Astrocyte (in vitro differentiated cells and primary cell): ENCODE results near the gene ARHGAP26. TPM values are rescaled to one million over a fixed set of nuclear protein-coding genes. Genes with fewer than 3 reads are reported as not detected.

ENCODE experiments used
- DNase-seq: peaks from one replicate; pipeline ENCODE4 v3.0.0-alpha.2; 2010; ENCODE audit warnings: low read depth
- FAIRE-seq: peaks from 2 replicates; lab custom pipeline; 2011; peaks lifted over from hg19 to GRCh38; lab: Jason Lieb, UNC
- H2AFZ ChIP-seq: 2 replicates; pipeline ENCODE4 v1.6.0; 2012; ENCODE audit warnings: low read depth, low read length, inconsistent platforms
- H3K27ac ChIP-seq: 2 replicates; pipeline ENCODE4 v1.5.1; 2011; ENCODE audit warnings: low read depth, low read length, inconsistent platforms
- H3K27me3 ChIP-seq: 2 replicates; pipeline ENCODE4 v1.6.0; 2011; ENCODE audit warnings: low read length, inconsistent platforms; ENCODE audit not compliant: insufficient read depth
- H3K36me3 ChIP-seq: 2 replicates; pipeline ENCODE4 v1.5.1; 2011; ENCODE audit warnings: low read length, inconsistent platforms; ENCODE audit not compliant: insufficient read depth
- H3K4me1 ChIP-seq: 2 replicates; pipeline ENCODE4 v1.5.1; 2011; ENCODE audit warnings: low read length, inconsistent platforms; ENCODE audit not compliant: insufficient read depth
- H3K4me2 ChIP-seq: 2 replicates; pipeline ENCODE4 v1.6.0; 2012; ENCODE audit warnings: low read length, inconsistent platforms
- H3K4me3 ChIP-seq: 2 replicates; pipeline ENCODE4 v1.5.1; 2011; ENCODE audit warnings: low read depth, mild to moderate bottlenecking, low read length, inconsistent platforms; ENCODE audit not compliant: insufficient read depth
- H3K79me2 ChIP-seq: 2 replicates; pipeline ENCODE4 v1.6.0; 2012; ENCODE audit warnings: mild to moderate bottlenecking, low read length, inconsistent platforms; ENCODE audit not compliant: insufficient read depth
- H3K9ac ChIP-seq: 2 replicates; pipeline ENCODE4 v1.6.0; 2012; ENCODE audit warnings: mild to moderate bottlenecking, low read length, inconsistent platforms
- H3K9me3 ChIP-seq: 2 replicates; pipeline ENCODE4 v1.5.1; 2012; ENCODE audit warnings: low read depth, mild to moderate bottlenecking, low read length, inconsistent platforms; ENCODE audit not compliant: insufficient read depth
- H4K20me1 ChIP-seq: 2 replicates; pipeline ENCODE4 v1.6.0; 2012; ENCODE audit warnings: low read length, inconsistent platforms; ENCODE audit not compliant: insufficient read depth
- H3K27ac Mint-ChIP-seq: one replicate; pipeline ENCODE4 v1.8.0; 2021; ENCODE audit warnings: mild to moderate bottlenecking, mixed read lengths; ENCODE audit not compliant: unreplicated experiment
- H3K27me3 Mint-ChIP-seq: one replicate; pipeline ENCODE4 v1.8.0; 2021; ENCODE audit warnings: low read depth, mixed read lengths; ENCODE audit not compliant: unreplicated experiment
- H3K36me3 Mint-ChIP-seq: one replicate; pipeline ENCODE4 v1.8.0; 2021; ENCODE audit warnings: low read depth, mixed read lengths; ENCODE audit not compliant: unreplicated experiment
- H3K4me1 Mint-ChIP-seq: one replicate; pipeline ENCODE4 v1.8.0; 2021; ENCODE audit warnings: low read depth, mixed read lengths; ENCODE audit not compliant: unreplicated experiment
- H3K4me3 Mint-ChIP-seq: one replicate; pipeline ENCODE4 v1.8.0; 2021; ENCODE audit warnings: mild to moderate bottlenecking, moderate library complexity, mixed read lengths; ENCODE audit not compliant: unreplicated experiment
- H3K9me3 Mint-ChIP-seq: one replicate; pipeline ENCODE4 v1.8.0; 2021; ENCODE audit warnings: mild to moderate bottlenecking, mixed read lengths; ENCODE audit not compliant: unreplicated experiment
- CTCF ChIP-seq: IDR thresholded peaks from 2 replicates; pipeline ENCODE4 v1.5.1; 2011; ENCODE audit warnings: low read depth, mild to moderate bottlenecking, inconsistent platforms, low read length, moderate library complexity; ENCODE audit not compliant: insufficient read depth
- EZH2 ChIP-seq: IDR thresholded peaks from 2 replicates; pipeline ENCODE4 v1.6.1; 2012; ENCODE audit warnings: mild to moderate bottlenecking, low read length, inconsistent platforms; ENCODE audit not compliant: insufficient read depth
- total RNA-seq: library from RNA; stranded (reverse); gene quantifications from 2 replicates; pipeline ENCODE4 v1.2.1, GENCODE V29; 2021

ARHGAP26 gene
- total RNA-seq, 1 donor from 2014 or later = 5.6 TPM

GRCh38 chr5:143220748-143221251 is 450.6 kb downstream of the ARHGAP26 start:
- no peak overlapping the region for H3K4me3 ChIP-seq
- no peaks in the 10 kb centered on the region for H3K4me1 ChIP-seq
- H2AFZ ChIP-seq = no peak overlapping the region
- H3K27me3 ChIP-seq = no peaks in the 10 kb centered on the region
- no peaks in the 10 kb centered on the region for H3K79me2 ChIP-seq
- Mint-ChIP-seq H3K27ac (no peak overlapping the region), H3K27me3 (peaks cover 3% of the 10 kb centered on the region), H3K4me3 (no peak overlapping the region), H3K9me3 (peaks cover 3% of the 10 kb centered on the region), H3K4me1 (peaks cover 14% of the 10 kb centered on the region), H3K36me3 (peaks cover 2% of the 10 kb centered on the region)
- peak overlapping the region; percentile 19 for H3K4me2 ChIP-seq
- no peaks in the 10 kb centered on the region for H4K20me1 ChIP-seq
- no peaks in the 10 kb centered on the region for H3K36me3 ChIP-seq
- H3K9ac ChIP-seq = no peak overlapping the region
- no peaks in the 10 kb centered on the region for H3K9me3 ChIP-seq
- DNase-seq (no peak), FAIRE-seq (no peak)
- H3K27ac ChIP-seq = no peak overlapping the region
- TF ChIP-seq EZH2 (no peak), CTCF (no peak)

- H3K27ac ChIP-seq = no peak overlapping the region
- peaks cover 3% of the 10 kb centered on the region for H3K27me3 Mint-ChIP-seq
- H4K20me1 ChIP-seq = no peaks in the 10 kb centered on the region
- H3K9me3 ChIP-seq = no peaks in the 10 kb centered on the region
- no peak overlapping the region for H3K9ac ChIP-seq
- no peaks in the 10 kb centered on the region for H3K27me3 ChIP-seq
- DNase-seq (no peak), FAIRE-seq (no peak)
- peaks cover 2% of the 10 kb centered on the region for H3K36me3 Mint-ChIP-seq
- H3K27ac Mint-ChIP-seq = no peak overlapping the region
- H3K36me3 ChIP-seq = no peaks in the 10 kb centered on the region
- H2AFZ ChIP-seq = no peak overlapping the region
- no peak overlapping the region for H3K4me3 ChIP-seq
- TF ChIP-seq CTCF (no peak), EZH2 (no peak)
- H3K4me3 Mint-ChIP-seq = no peak overlapping the region
- no peaks in the 10 kb centered on the region for H3K4me1 ChIP-seq
- H3K4me2 ChIP-seq = no peak overlapping the region
- peaks cover 3% of the 10 kb centered on the region for H3K9me3 Mint-ChIP-seq
- peaks cover 10% of the 10 kb centered on the region for H3K4me1 Mint-ChIP-seq
- H3K79me2 ChIP-seq = no peaks in the 10 kb centered on the region
These were observed 452.4 kb downstream of the ARHGAP26 start for GRCh38 chr5:143222287-143223231.

- H3K27ac Mint-ChIP-seq = no peak overlapping the region
- FAIRE-seq = no peak
These were observed 454.5 kb downstream of the ARHGAP26 start for GRCh38 chr5:143224672-143225071.

More at GRCh38 chr5:143224672-143225071, 454.5 kb downstream of the ARHGAP26 start:
- H3K27me3 ChIP-seq = no peaks in the 10 kb centered on the region
- TF ChIP-seq CTCF (no peak), EZH2 (no peak)
- H3K27ac ChIP-seq = no peak overlapping the region
- H3K36me3 Mint-ChIP-seq = peaks cover 2% of the 10 kb centered on the region
- H4K20me1 ChIP-seq = no peaks in the 10 kb centered on the region
- no peak overlapping the region for H3K4me3 Mint-ChIP-seq
- no peaks in the 10 kb centered on the region for H3K9me3 ChIP-seq
- no peak overlapping the region for H2AFZ ChIP-seq
- H3K27me3 Mint-ChIP-seq = peaks cover 3% of the 10 kb centered on the region
- no peaks in the 10 kb centered on the region for H3K36me3 ChIP-seq
- no peak overlapping the region for H3K4me2 ChIP-seq
- no peaks in the 10 kb centered on the region for H3K79me2 ChIP-seq
- H3K4me3 ChIP-seq = no peak overlapping the region
- H3K9me3 Mint-ChIP-seq = peaks cover 3% of the 10 kb centered on the region
- H3K9ac ChIP-seq = no peak overlapping the region
- no peak for DNase-seq
- peaks cover 10% of the 10 kb centered on the region for H3K4me1 Mint-ChIP-seq
- H3K4me1 ChIP-seq = no peaks in the 10 kb centered on the region
